Astrocyte of the hippocampus (primary cell): ENCODE results near the gene GFAP.
A peak's percentile ranks its signal among the peaks of the same experiment; 100 is the strongest.

Source experiments
- DNase-seq: peaks from one replicate; pipeline ENCODE4 v3.0.0; 2011; ENCODE audit warnings: low read depth, low spot score

Gene GFAP

GRCh38 chr17:44865231-44865660 is 50.1 kb downstream of the GFAP start:
- DNase-seq, result peak; percentile 84

- DNase-seq, result no peak
Observed at GRCh38 chr17:44864831-44865230, 50.5 kb downstream of the GFAP start.

GRCh38 chr17:44863061-44863918 is 52.0 kb downstream of the GFAP start:
- DNase-seq, result no peak

GRCh38 chr17:44862278-44862914 is 52.9 kb downstream of the GFAP start:
- DNase-seq, result no peak

- DNase-seq, result no peak
Observed at GRCh38 chr17:44859701-44860100, 55.6 kb downstream of the GFAP start.

GRCh38 chr17:44854192-44854591 is 61.1 kb downstream of the GFAP start:
- no peak for DNase-seq
